HG03064 (cell line): ENCODE measurements around the gene RANBP1.
"Not testable (repeated sequence)": the region's sequence is repeated elsewhere in the genome, so short reads cannot be mapped to it uniquely, and the experiment has no call there.

ENCODE experiments used
- ATAC-seq: cut with Tn5 transposase; IDR thresholded peaks from one replicate; pipeline ENCODE4 v1.9.1; 2021; ENCODE audit warnings: low read depth; ENCODE audit not compliant: unreplicated experiment

The RANBP1 gene

GRCh38 chr22:20115691-20116375 is at the start of gene RANBP1:
TSS of gene RANBP1 (plus strand) at chr22:20116104. CDS start at chr22:20116185, 81 bp downstream.
- ATAC-seq = no peak

GRCh38 chr22:20066617-20067383 is 49.1 kb upstream of the RANBP1 start:
- no peak for ATAC-seq

GRCh38 chr22:20067384-20067682 is 48.6 kb upstream of the RANBP1 start:
- not testable (repeated sequence) for ATAC-seq

GRCh38 chr22:20068640-20069039 is 47.3 kb upstream of the RANBP1 start:
- ATAC-seq = no peak

GRCh38 chr22:20069331-20070042 is 46.4 kb upstream of the RANBP1 start:
- ATAC-seq = no peak

GRCh38 chr22:20071524-20071972 is 44.4 kb upstream of the RANBP1 start:
- ATAC-seq = no peak

GRCh38 chr22:20076627-20077172 is 39.2 kb upstream of the RANBP1 start:
- no peak for ATAC-seq

- peak; percentile 57 for ATAC-seq
Observed at GRCh38 chr22:20079745-20080444, 36.0 kb upstream of the RANBP1 start, which contains the start of gene DGCR8. TSS of gene DGCR8 (plus strand) at chr22:20080241. CDS start at chr22:20085964, 5,723 bp downstream.

GRCh38 chr22:20080445-20080775 is 35.5 kb upstream of the RANBP1 start:
- peak; percentile 53 for ATAC-seq

GRCh38 chr22:20080776-20081654 is 34.9 kb upstream of the RANBP1 start:
- ATAC-seq = no peak

GRCh38 chr22:20083157-20083890 is 32.6 kb upstream of the RANBP1 start:
- no peak for ATAC-seq

- ATAC-seq = no peak
Observed at GRCh38 chr22:20083891-20084546, 31.9 kb upstream of the RANBP1 start.

GRCh38 chr22:20084547-20085413 is 31.1 kb upstream of the RANBP1 start:
- no peak for ATAC-seq

GRCh38 chr22:20085651-20086050 is 30.3 kb upstream of the RANBP1 start:
- no peak for ATAC-seq

GRCh38 chr22:20086101-20086599 is 29.8 kb upstream of the RANBP1 start:
- ATAC-seq = no peak

- no peak for ATAC-seq
Observed at GRCh38 chr22:20086763-20087162, 29.1 kb upstream of the RANBP1 start.
